HG02610 (cell line): Measurements from ENCODE around the gene EIF2A.

Experiments
- ATAC-seq: cut with Tn5 transposase; IDR thresholded peaks from one replicate; pipeline ENCODE4 v1.9.1; 2021; ENCODE audit warnings: mild to moderate bottlenecking, moderate library complexity; ENCODE audit not compliant: unreplicated experiment

The EIF2A gene

DNA sequence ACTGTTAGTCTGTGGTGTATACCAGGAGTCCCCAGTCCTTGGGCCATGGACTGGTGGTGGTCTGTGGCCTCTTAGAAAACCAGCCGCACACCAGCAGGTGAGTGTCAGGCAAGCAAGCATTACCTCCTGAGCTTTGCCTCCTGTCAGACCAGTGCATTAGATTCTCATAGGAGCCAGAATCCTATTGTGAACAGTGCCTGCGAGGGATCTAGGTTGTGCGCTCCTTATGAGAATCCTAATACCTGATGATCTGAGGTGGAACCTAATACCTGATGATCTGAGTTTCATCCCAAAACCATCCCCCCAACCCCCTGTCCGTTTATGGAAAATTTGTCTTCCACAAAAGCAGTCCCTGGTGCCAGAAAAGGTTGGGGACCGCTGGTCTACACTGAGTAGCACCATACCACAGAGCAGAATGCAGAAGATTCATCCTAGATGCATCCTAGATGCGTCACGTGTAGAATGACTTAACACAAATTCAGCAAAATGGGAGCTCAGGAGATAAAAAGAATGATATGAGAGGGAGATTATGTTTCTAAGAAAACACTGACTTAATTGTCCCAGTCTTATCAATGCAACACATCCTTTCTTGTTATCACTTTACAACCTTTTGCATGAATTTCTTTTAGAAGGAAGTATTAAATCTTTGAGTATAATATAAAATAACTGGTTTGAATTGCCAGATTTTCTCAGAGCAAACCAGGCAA, 85.1 kb downstream of the EIF2A start:
- ATAC-seq = no peak

DNA sequence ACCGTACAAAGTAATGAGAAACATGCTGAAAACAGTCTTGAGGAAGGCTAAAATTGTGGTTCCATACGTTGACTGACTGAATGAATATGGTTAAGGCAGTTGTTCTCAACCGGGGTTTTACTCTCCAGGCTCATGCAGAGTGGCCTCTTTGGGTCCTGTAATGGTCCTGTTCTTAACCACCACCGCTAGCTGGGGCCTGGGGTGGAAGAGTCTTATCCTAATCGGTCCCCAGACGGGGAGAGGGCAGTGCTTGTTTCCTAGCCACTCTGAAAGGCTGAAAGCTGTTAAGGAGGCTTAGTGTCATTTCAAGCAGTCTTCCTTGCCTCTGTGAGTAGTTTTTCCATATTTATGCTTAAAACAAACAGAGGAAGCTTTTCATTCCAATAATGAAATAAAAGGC, 88.5 kb downstream of the EIF2A start:
- no peak for ATAC-seq

DNA sequence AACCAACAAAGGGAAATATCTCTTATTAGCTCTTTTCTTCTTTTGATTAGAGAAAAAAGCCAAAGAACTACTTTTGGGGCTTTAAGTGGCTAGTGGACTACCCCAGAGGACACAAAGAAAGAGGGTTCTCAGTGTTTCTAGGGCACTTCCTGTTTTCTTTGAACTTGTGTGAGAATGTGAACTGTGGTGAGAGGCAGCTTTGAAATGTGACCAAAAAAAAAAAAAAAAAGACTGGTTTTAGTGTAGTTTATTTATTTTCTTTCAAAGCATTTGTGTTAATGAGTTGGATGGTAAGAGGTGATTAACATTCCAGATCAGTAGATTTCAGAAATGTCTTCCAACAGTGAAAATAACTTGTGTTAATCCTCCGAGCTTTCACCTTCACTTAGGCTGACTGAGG, 88.9 kb downstream of the EIF2A start:
- peak; percentile 81 for ATAC-seq
